HCT116 (cell line): ENCODE results near the gene ACTR3.

Experiments used
- ATF3 ChIP-seq: IDR thresholded peaks from 2 replicates; pipeline ENCODE4 v1.6.1; 2012
- CTCF ChIP-seq, 3 experiments: fragments of 200-600 bp in 1 of 3; sonication (generic) in 1 of 3; IDR thresholded peaks in 2 of 3; conservative IDR thresholded peaks in 1 of 3; 2 replicates each; pipeline ENCODE4 v1.5.1; 2012 to 2017; ENCODE audit warnings: low read depth in 2 of 3, low read length in 2 of 3, antibody characterized with exemption in 1 of 3, borderline replicate concordance in 1 of 3, control low read depth in 1 of 3, mild to moderate bottlenecking in 1 of 3, mixed read lengths in 1 of 3, mixed run types in 1 of 3, moderate library complexity in 1 of 3; ENCODE audit not compliant: insufficient read depth in 1 of 3
- POLR2A ChIP-seq: IDR thresholded peaks from 2 replicates; pipeline ENCODE4 v1.7.0; 2011; ENCODE audit warnings: borderline replicate concordance; ENCODE audit not compliant: insufficient read depth, insufficient read length; ENCODE audit errors: extremely low read depth
- SIN3A ChIP-seq: IDR thresholded peaks from 2 replicates; pipeline ENCODE4 v1.6.1; 2012; ENCODE audit warnings: low read depth

- no peak for TF ChIP-seq CTCF (IDR thresholded peaks at IDR 0.05 in 2 of 3, conservative IDR thresholded peaks at IDR 0.05 in 1 of 3; ENCODE audit: borderline replicate concordance in 1 of 3, insufficient read depth in 1 of 3, low read depth in 2 of 3, low read length in 2 of 3)
- TF ChIP-seq POLR2A: no peak
- no peak for TF ChIP-seq ATF3
- TF ChIP-seq SIN3A: no peak
These were observed 82.9 kb downstream of the ACTR3 start for GRCh38 chr2:113972766-113973165.
